A673 (cell line): Measurements from ENCODE around the gene GCN1. TPM values are rescaled to one million over a fixed set of nuclear protein-coding genes. Genes with fewer than 3 reads are reported as not detected.

Experiments used
- BruUV-seq: library from RNA; stranded (reverse); fragments of 400-500 nt; replicated peaks from 2 replicates; lab custom pipeline; 2021; lab: Mats Ljungman, UMichigan
- CTCF ChIA-PET: fragments of 300-600 bp; sonication (Branson Sonifier 250); formaldehyde crosslinking; loops from one replicate; lab custom pipeline; 2022; ENCODE audit warnings: antibody characterized with exemption; lab: Charles Lee
- POLR2A ChIA-PET: fragments of 300-600 bp; sonication (Branson Sonifier 250); formaldehyde crosslinking; loops from one replicate; lab custom pipeline; 2022; ENCODE audit warnings: antibody characterized with exemption; ENCODE audit not compliant: low non-redundant PET; lab: Charles Lee
- DNase-seq: peaks from one replicate; pipeline ENCODE4 v3.0.0-alpha.2; 2015; ENCODE audit warnings: low spot score
- H3K27ac ChIP-seq: fragments of 200-600 bp; sonication (generic); 2 replicates; pipeline ENCODE4 v1.5.1; 2016; ENCODE audit warnings: mixed run types, low read depth, mild to moderate bottlenecking, mixed read lengths, antibody characterized with exemption, low read length; ENCODE audit not compliant: poor library complexity, severe bottlenecking
- H3K27me3 ChIP-seq: fragments of 200-600 bp; sonication (generic); replicated peaks from 2 replicates; pipeline ENCODE4 v1.6.1; 2017; ENCODE audit warnings: mixed run types, low read depth, mild to moderate bottlenecking, mixed read lengths, antibody characterized with exemption, low read length; ENCODE audit not compliant: insufficient read depth, poor library complexity
- H3K36me3 ChIP-seq: fragments of 200-600 bp; sonication (generic); 2 replicates; pipeline ENCODE4 v1.6.1; 2016; ENCODE audit warnings: mixed run types, mild to moderate bottlenecking, mixed read lengths, antibody characterized with exemption, low read length; ENCODE audit not compliant: insufficient read depth, poor library complexity, severe bottlenecking
- H3K4me1 ChIP-seq: fragments of 200-600 bp; sonication (generic); 2 replicates; pipeline ENCODE4 v1.6.1; 2017; ENCODE audit warnings: mixed run types, mild to moderate bottlenecking, mixed read lengths, antibody characterized with exemption, low read length; ENCODE audit not compliant: insufficient read depth, poor library complexity, severe bottlenecking
- H3K4me3 ChIP-seq: fragments of 200-600 bp; sonication (generic); 2 replicates; pipeline ENCODE4 v1.5.1; 2016; ENCODE audit warnings: low read depth, mixed run types, mild to moderate bottlenecking, mixed read lengths, low read length; ENCODE audit not compliant: poor library complexity, severe bottlenecking
- H3K9me3 ChIP-seq: fragments of 200-600 bp; sonication (generic); 2 replicates; pipeline ENCODE4 v1.6.1; 2016; ENCODE audit warnings: mixed run types, low read depth, mild to moderate bottlenecking, mixed read lengths, antibody characterized with exemption, low read length; ENCODE audit not compliant: poor library complexity, severe bottlenecking
- CTCF ChIP-seq: fragments of 300-800, 200-600 bp; sonication (generic); conservative IDR thresholded peaks from 2 replicates; pipeline ENCODE4 v1.5.1; 2017; ENCODE audit warnings: low read depth, mild to moderate bottlenecking, antibody characterized with exemption, low read length, moderate library complexity, mixed read lengths
- EZH2 ChIP-seq: fragments of 200-600 bp; sonication (generic); IDR thresholded peaks from 2 replicates; pipeline ENCODE4 v1.6.1; 2017; ENCODE audit warnings: borderline replicate concordance, low read depth, mild to moderate bottlenecking, mixed read lengths, antibody characterized with exemption, low read length; ENCODE audit not compliant: poor library complexity, severe bottlenecking
- intact Hi-C: fragments of 100-400 bp; cut with micrococcal nuclease; formaldehyde crosslinking; loops from one replicate; pipeline ENCODE4 v1.10.0; 2022; ENCODE audit not compliant: unreplicated experiment
- total RNA-seq: library from RNA; stranded (reverse); gene quantifications from 2 replicates; pipeline ENCODE4 v1.2.3, GENCODE V29; 2021

The GCN1 gene
- total RNA-seq, 1 experiment from 2014 or later: 129 TPM

DNA sequence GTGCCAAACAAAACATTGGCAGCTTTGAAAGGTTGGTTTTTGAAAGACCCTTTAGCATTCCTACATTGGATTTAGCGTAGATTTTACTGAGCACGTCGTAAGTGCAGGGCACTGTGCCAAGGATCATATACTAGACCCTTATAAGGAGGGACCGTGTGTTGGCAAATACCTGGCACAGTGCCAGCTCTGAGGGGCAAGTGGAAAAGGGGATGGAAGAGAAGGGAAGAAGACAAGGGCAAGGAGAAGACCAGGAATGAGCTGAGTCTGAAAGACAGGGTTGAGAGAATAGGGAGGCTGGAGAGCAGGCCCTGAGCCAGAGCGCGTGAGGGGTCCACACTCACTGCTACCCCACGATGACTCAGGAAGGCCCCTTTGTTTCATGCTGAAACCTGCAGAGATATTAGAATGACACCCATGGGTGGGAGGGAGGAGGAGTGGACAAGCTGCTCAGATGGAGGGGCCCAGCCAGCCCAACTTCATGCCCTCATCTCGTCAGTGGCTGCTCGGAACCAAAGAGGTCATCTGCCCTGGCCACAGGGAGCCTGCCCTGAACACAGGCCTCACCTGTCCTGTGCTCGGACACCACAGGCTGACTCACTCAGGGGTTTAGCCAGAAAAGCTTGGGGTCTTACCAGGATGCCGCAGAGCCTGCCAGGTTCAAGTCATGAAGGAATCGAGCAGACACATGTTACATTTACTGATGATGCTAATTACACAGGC is 103.0 kb downstream of the GCN1 start:
- no peak overlapping the region for H3K4me3 ChIP-seq
- no peak overlapping the region for H3K27ac ChIP-seq
- TF ChIP-seq CTCF: no peak
- TF ChIP-seq EZH2: no peak
- ChIA-PET CTCF (no interaction called here), POLR2A (no interaction called here)
- intact Hi-C loops: no loop called here
- BruUV-seq: no TSS peak
- H3K4me1 ChIP-seq: peaks cover 30% of the 10 kb centered on the region
- H3K9me3 ChIP-seq: no peaks in the 10 kb centered on the region
- H3K27me3 ChIP-seq: no peaks in the 10 kb centered on the region
- peak; percentile 46 for DNase-seq
- no peaks in the 10 kb centered on the region for H3K36me3 ChIP-seq

- DNase-seq: no peak
- POLR2A ChIA-PET: no interaction called here
- peak overlapping the region; percentile 24 for H3K27ac ChIP-seq
- H3K4me3 ChIP-seq: no peak overlapping the region
- peaks cover 35% of the 10 kb centered on the region for H3K4me1 ChIP-seq
- TF ChIP-seq EZH2: no peak
- TF ChIP-seq CTCF: no peak
- no TSS peak for BruUV-seq
- H3K36me3 ChIP-seq: no peaks in the 10 kb centered on the region
- H3K9me3 ChIP-seq: no peaks in the 10 kb centered on the region
- H3K27me3 ChIP-seq: no peaks in the 10 kb centered on the region
- intact Hi-C loops: no loop called here
- CTCF ChIA-PET: no interaction called here
These were observed 103.8 kb downstream of the GCN1 start for GRCh38 chr12:120090626-120091295.

DNA sequence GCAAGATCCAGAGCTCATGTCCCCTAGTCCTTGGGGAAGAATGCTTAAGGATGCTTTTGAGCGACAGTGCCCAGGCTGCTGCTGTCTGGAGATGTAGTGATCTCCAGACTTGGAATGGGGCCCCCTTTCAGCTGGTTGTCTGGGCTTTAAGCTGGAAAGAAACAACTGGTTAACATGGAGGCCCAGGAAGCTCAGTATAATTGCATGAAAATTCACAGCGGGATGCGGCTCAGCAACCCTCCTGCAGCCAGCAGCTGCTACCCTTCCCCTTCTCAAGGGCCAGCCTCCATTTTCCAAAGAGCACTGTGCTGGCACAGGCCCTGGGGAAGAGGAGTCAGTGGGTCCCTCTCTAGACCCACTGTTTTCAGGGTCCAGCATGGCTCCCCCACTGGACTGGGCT is 104.3 kb downstream of the GCN1 start:
- peak; percentile 66 for DNase-seq
- H3K4me1 ChIP-seq: peaks cover 35% of the 10 kb centered on the region
- H3K27ac ChIP-seq: peak overlapping the region; percentile 24
- H3K4me3 ChIP-seq: no peak overlapping the region
- TF ChIP-seq EZH2 (no peak), CTCF (no peak)
- ChIA-PET POLR2A (no interaction called here), CTCF (no interaction called here)
- no peaks in the 10 kb centered on the region for H3K27me3 ChIP-seq
- no TSS peak for BruUV-seq
- H3K9me3 ChIP-seq: no peaks in the 10 kb centered on the region
- no peaks in the 10 kb centered on the region for H3K36me3 ChIP-seq
- intact Hi-C loops: no loop called here
